Left forelimb (tissue), 1 donor: ENCODE results near the gene TBCEL.
"Not testable (repeated sequence)": the region's sequence is repeated elsewhere in the genome, so short reads cannot be mapped to it uniquely, and the experiment has no call there.

Source experiments
- DNase-seq: peaks from one replicate; pipeline ENCODE4 v3.0.0-alpha.2; 2018; ENCODE audit warnings: low spot score

TBCEL gene, protein sequence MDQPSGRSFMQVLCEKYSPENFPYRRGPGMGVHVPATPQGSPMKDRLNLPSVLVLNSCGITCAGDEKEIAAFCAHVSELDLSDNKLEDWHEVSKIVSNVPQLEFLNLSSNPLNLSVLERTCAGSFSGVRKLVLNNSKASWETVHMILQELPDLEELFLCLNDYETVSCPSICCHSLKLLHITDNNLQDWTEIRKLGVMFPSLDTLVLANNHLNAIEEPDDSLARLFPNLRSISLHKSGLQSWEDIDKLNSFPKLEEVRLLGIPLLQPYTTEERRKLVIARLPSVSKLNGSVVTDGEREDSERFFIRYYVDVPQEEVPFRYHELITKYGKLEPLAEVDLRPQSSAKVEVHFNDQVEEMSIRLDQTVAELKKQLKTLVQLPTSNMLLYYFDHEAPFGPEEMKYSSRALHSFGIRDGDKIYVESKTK

DNA sequence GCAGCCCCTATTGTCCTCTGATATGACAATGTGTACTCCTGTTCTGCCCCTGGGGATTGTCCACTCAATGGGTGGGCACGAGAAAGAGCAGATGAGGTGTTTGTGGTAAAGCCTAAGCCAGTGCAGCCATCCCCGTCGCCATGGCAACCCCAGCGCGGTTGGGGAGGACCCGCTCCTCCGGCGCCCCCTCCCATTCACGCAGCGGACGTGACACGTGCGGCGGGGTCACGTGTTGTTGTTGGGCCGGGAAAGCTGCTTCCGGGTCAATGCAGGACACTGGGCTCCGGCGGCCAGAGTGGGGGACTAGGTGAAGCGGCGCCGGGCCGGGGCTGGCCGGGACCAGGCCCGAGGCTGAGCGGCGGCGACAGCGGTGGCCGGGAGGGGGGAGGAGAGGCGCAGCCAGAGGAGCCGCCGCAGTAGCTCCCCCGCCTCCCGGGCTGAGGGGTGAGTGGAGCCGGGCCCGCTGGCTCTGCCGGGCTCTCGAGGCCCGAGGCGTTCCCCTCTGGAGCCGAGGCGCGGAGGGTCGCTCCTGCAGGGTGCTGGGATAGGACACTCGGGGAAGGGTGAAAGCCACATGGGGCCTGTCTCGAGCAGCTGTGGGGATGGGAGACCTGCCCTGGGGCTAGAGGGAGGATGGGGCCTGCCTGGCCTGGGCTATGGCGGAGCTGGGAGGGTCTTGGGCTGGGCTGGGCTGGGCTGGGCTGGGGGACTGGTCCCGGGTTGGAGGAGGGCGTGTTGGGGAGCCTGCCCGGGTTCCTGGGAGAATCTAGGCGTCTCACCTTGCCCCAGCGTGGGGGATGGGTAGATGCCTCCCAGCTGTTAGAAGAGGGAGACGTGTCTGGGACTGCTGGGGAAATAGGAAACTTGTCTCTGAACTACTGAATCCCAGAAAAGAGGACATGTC, at the start of gene TBCEL:
Gene TBCEL (plus strand): TSS at position 255 of the 904 bp plus-strand sequence. CDS start 21,589 bp downstream, outside the sequence.
- DNase-seq, result peak; percentile 91

GRCh38 chr11:120974466-120974865, 49.4 kb upstream of the TBCEL start:
- no peak for DNase-seq

DNA sequence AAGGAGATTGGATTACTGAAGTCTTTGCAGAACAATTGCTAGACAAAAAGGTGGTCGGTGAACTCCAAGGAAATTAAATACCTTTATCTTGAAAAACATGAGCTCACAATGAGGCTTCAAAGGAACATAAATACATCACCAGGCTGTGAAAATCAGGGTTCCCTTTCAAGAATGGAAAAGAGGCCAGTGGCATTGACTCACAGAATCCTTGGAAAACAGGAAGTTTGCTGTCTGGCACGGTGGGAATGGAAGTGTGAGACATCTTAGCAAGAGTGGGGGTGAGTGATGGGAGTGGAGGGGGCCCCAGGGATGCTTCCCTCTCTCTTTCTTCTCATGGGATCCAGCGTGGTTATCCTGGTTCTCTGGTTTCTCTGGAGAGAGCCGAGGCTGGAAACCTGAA, 48.9 kb upstream of the TBCEL start:
- no peak for DNase-seq

DNA sequence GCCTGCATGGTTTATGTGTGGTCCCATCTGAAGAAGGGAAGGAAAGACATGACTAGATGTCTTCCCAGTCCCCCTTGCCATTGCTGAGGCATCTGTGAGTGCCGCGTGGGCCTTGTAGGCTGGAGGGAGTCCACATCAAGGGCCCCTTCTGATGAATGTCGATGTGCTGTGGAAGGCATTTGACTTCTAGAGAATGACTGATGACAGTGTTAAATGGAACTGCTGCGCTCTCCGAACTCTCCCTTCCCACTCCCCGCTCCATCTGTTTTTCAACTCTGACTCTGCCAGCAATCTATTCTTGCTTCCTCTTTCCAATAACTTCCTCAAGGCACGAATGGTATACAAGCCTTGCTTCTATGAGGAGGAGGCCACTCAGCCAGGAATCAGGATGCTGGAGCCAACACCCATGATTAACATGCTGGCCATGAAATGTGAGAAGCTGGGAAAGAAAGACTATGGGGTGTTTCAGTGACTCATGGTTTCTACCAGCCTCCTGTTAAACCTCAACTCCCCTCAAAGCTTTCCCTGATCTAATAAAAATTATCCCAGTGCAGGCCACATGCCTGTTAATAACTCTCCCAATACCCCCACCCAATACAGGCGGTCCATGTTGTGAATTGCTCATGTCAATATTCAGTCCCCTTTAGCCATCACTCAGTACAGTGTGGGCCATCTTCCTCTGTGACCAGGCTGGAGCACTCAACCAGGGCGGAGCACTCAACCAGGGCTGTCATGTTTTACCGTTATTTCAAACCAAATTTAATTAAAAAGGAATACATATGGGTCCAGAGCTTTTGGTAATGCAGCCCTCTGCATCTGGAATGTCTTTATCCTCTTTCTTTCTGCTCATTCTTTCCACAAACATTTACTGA, 46.4 kb upstream of the TBCEL start:
- no peak for DNase-seq

DNA sequence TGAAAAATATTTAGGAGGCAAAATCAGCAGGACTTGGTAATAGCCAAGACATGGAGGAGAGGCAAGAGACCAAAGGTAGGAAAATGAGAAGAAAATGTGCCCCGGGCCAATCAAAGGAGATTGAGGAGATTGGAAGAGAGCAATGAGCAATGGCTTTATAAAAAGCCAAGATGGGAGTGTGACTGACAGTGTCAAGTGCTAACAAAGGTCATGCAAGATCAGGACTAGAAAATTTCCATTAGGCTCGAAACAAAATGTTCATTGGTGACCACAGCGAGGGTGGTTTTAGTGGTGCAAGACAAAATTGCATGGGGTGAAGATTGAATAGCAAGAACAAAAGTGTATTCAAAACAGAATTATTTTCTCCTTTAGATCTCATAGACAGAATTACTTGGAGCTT, 45.2 kb upstream of the TBCEL start:
- no peak for DNase-seq

- DNase-seq, result peak; percentile 70
Observed at GRCh38 chr11:120985718-120986569, 38.0 kb upstream of the TBCEL start.

GRCh38 chr11:120988603-120989002, 35.3 kb upstream of the TBCEL start:
- DNase-seq, result no peak

DNA sequence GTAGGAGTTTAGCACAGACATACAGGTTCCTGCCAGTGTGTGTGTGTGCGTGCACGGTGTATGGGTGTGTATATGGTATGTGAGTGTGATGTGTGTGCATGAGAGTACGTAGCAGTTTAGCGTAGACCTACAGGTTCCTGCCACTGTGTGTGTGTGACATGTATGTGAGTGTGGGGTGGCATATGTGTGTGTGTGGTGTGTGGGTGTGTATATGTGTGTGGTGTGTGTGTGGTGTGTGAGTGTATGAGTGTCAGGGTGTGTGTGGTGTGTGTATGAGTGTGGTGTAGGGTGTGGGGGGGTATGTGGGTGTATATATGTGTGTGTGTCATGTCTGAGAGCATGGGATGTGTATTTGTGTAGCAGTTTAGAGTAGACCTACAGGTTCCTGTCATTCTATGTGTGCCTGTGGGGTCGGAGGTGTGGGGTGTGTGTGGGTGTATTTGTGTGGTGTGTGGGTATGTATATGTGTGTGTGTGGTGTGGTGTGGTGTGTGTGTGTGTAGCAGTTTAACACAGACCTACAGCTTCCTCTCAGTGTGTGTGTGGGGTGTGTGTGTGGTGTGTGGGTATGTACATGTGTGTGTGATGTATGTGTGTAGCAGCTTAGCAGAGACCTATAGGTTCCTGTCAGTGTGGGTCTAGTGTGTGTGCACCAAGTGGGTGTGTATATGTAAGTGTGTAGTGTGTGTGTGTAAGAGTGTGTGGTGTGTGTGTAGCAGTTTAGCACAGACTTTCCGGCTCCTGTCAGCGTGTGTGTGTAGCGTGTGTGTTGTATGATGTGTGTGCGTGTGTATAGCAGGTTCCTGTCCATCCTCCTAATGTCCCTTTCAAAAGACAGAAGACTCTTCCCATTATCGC, 31.8 kb upstream of the TBCEL start:
- no peak for DNase-seq

DNA sequence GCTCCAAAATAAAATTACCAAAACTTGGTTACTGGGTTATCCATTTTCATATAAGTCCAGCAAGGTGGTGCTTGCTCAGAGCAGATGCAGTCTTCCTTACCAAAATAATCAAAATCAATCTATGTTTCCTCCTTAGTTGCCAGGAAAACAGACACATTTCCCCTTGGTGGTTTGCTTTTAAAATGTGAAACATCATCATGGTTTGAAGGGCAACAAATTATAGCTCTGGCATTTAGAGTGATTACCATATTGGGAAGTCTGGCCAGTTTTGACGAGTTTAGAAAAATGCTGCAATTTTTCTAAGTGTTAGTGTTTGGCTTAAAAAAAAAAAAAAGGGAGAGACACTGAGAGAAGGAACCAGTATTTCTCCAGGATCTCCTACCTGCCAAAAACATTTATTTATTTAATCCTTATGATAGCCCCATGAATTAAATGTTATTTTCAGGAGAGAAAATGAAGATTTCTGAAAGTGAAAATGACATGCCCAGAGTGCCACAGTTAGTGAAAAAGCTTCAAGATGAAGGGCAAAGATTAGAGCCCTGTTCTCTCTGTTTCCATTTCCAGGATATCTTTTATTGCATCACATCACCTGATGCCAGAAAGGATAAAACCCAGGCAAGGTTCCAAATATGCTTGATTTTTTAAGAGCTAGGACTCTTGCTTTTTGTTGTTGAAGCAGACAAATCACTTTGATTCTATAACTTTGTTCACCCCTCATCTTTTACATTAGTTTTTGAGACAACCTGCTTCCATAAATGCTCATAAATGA, 29.6 kb upstream of the TBCEL start:
- no peak for DNase-seq

- DNase-seq, result no peak
Observed at GRCh38 chr11:120995184-120995583, 28.7 kb upstream of the TBCEL start.

GRCh38 chr11:120996973-120997372, 26.9 kb upstream of the TBCEL start:
- no peak for DNase-seq

DNA sequence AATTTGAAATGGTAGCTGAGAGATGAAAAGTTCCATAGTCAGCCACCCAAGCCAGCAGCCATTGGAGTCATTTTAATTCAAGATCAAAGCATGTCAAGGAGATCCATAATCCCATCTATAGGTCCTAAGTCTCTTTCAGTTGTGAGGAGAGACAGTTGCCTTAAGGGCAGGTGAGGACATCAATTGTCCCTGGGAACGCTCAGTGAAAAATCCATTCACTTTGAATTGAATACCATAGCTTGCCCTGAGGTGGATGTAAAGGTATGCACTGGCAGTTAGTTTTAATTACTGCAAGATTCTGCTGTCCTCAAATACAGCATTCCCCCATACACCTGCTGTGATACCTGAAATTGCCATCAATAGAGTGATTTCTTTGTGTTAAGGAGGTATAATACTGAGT, 25.3 kb upstream of the TBCEL start:
- no peak for DNase-seq

DNA sequence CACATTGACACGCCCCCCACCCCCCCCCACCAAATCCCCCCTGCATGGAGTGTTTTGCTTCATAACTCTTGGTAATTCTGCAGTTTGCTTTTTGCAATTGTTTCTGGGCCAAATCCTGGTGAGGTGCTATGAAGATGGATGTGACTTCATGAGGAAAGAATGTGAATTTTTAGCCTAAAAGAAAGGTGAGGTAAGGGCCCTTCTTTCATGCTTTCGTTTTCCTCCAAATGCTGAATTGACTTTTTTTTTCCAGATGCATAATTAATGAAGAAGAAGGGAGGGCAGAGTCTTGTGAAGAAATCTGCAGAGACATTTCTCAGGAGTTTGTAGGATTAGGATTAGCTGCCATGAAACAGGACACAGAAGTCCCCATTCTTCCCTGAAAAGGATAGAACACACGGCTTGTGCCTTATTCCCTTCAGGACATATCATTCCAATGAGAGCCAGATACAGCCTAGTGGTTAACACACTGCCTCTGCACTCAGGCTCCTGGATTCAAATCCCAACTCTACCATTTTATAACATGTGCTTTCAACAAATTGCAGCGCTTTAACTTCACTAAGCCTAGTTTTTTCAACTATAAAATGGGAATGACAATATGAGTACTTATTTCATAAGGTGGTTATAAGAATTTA, 19.6 kb upstream of the TBCEL start:
- DNase-seq, result no peak

DNA sequence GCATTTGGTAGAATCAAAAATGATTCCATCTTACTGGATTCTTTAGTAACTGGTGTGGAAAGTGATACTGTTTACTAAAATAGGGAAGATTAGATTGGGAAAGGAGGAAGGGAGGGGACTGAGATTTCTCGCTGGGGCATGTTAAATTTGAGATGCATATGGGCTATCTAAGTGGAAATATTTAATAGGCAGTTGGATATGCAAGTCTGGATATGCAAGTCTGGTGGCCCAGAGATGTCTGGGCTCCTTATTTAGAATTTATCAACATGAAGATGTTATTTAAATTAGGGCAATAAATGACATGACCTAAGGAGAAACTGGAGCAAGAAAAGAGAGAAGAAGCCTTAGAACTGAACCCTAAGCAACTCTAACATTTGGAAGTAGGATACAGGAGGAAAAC, 17.0 kb upstream of the TBCEL start:
- DNase-seq, result no peak

DNA sequence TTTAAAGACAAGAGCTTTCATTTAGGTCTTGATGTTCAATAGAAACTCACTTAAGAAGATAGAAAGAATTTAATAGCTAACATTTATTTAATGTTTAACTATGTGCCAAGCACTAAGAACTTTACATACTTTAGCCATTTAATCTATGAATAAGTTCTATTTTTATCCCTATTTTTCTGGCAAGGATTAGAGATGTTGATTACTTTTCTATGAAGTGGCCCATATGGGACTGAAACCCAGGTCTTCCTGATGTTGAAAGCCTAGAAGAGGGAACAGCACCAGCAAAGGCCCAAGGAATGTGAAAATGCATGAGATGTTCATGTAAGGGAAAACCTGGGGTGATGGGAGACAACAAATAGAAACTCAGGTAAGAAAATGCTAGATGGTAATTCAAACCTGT, 15.4 kb upstream of the TBCEL start:
- no peak for DNase-seq

DNA sequence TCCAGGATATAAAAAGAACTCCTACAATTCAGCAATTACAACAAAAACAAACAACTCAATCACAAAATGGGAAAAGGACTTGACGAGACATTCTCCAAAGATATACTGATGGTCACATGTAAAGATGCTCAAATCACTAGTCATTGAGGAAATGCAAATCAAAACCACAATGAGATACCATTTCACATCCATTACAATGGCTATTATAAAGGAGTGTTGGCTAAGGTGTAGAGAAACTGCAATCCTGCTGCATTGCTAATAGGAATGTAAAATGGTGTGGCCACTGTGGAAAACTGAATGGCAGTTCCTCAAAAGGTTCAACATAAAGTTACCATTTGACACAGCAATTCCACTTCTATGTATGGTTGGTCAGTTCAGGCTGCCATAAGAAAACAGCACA, 11.8 kb upstream of the TBCEL start:
- DNase-seq, result no peak

- DNase-seq, result no peak
Observed at GRCh38 chr11:121018746-121019145, 5.2 kb upstream of the TBCEL start.

DNA sequence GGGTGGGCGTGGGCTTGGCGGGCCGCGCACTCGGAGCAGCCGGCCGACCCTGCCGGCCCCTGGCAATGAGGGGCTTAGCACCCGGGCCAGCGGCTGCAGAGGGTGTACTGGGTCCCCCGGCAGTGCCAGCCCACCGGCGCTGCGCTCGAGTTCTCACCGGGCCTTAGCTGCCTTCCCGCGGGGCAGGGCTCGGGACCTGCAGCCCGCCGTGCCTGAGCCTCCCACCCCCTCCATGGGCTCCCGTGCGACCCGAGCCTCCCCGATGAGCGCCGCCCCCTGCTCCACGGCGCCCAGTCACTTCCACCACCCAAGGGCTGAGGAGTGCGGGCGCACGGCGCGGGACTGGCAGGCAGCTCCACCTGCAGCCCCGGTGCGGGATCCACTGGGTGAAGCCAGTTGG, 2.2 kb upstream of the TBCEL start:
- not testable (repeated sequence) for DNase-seq

DNA sequence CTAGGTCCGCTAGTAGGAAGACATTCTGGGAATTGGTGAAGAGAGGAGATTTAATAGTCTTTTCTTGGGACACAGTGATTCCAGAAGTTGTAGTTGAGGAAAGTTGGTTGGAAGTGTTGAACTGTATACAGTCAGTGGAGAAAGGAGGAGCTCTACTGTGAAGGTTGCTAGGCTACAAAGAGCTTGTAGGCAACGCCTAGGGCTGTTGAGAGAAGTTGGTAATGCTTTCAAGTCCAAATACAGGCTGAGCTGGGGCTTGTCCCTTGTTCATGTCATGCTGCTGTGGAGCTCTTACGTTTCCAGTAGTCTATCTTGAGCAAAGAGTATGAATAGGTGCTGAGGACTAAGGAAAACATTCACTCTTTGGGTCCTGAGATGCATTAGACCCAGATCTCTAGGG, 1.1 kb downstream of the TBCEL start:
- no peak for DNase-seq
